GM12878 (cell line): ENCODE data around the gene CILP. TPM values are rescaled to one million over a fixed set of nuclear protein-coding genes. Genes with fewer than 3 reads are reported as not detected.
"Not testable (repeated sequence)": the region's sequence is repeated elsewhere in the genome, so short reads cannot be mapped to it uniquely, and the experiment has no call there.

ENCODE experiments used
- ATAC-seq: fragments of 200-7000 bp; cut with Tn5 transposase; 3 replicates; pipeline ENCODE4 v1.9.1; 2020; ENCODE audit warnings: mild to moderate bottlenecking, moderate library complexity
- BruUV-seq: library from RNA; stranded (reverse); fragments of 400-500 nt; replicated peaks from 2 replicates; lab custom pipeline; 2021; lab: Mats Ljungman, UMichigan
- CTCF ChIA-PET: fragments of 300-600 bp; sonication (Branson Sonifier 250); formaldehyde crosslinking; extraction: SDS; loops from one replicate; lab custom pipeline; 2021; ENCODE audit warnings: inconsistent platforms; lab: Yijun Ruan, JAX
- POLR2A ChIA-PET: fragments of 350-600 bp; formaldehyde crosslinking; extraction: SDS; loops from one replicate; lab custom pipeline; 2021; ENCODE audit warnings: inconsistent platforms; lab: Charles Lee
- RAD21 ChIA-PET: fragments of 300-600 bp; sonication (Branson Sonifier 250); formaldehyde crosslinking; loops from one replicate; lab custom pipeline; 2023; ENCODE audit warnings: antibody characterized with exemption; ENCODE audit not compliant: unreplicated experiment; lab: Charles Lee
- SMC1A ChIA-PET: fragments of 300-600 bp; sonication (Branson Sonifier 250); formaldehyde crosslinking; loops from one replicate; lab custom pipeline; 2023; ENCODE audit not compliant: unreplicated experiment, uncharacterized antibody; lab: Charles Lee
- DNase-seq: peaks from one replicate; pipeline ENCODE4 v3.0.0-alpha.2; 2011; ENCODE audit warnings: low read depth, low spot score
- FAIRE-seq: peaks from 3 replicates; lab custom pipeline; 2011; peaks lifted over from hg19 to GRCh38; lab: Jason Lieb, UNC
- H2AFZ ChIP-seq: 2 replicates; pipeline ENCODE4 v1.6.0; 2011; ENCODE audit warnings: low read depth, low read length, control low read depth; ENCODE audit not compliant: control insufficient read depth
- H3K27ac ChIP-seq: 2 replicates; pipeline ENCODE4 v1.5.1; 2011; ENCODE audit warnings: control low read depth; ENCODE audit not compliant: control insufficient read depth, insufficient read depth
- H3K27me3 ChIP-seq, 2 experiments: replicated peaks in 1 of 2; 2 replicates each; pipeline versions ENCODE4 v1.6.0 to v1.6.1; 2011; ENCODE audit warnings: low read length in 1 of 2; ENCODE audit not compliant: control insufficient read depth in 2 of 2, insufficient read depth in 2 of 2
- H3K36me3 ChIP-seq, 2 experiments: 2 replicates each; pipeline ENCODE4 v1.5.1; 2011; ENCODE audit warnings: low read length in 1 of 2; ENCODE audit not compliant: control insufficient read depth in 2 of 2, insufficient read depth in 2 of 2
- H3K4me1 ChIP-seq: 2 replicates; pipeline ENCODE4 v1.6.1; 2011; ENCODE audit warnings: mild to moderate bottlenecking, low read length, moderate library complexity, mixed read lengths; ENCODE audit not compliant: control insufficient read depth, insufficient read depth
- H3K4me2 ChIP-seq: 2 replicates; pipeline ENCODE4 v1.6.0; 2011; ENCODE audit warnings: control low read depth; ENCODE audit not compliant: control insufficient read depth, insufficient read depth
- H3K4me3 ChIP-seq: fragments of 200-600 bp; sonication (generic); 2 replicates; pipeline ENCODE4 v1.5.1; 2016
- H3K79me2 ChIP-seq: 2 replicates; pipeline ENCODE4 v1.6.0; 2011; ENCODE audit warnings: low read length; ENCODE audit not compliant: control insufficient read depth, insufficient read depth
- H3K9ac ChIP-seq: 2 replicates; pipeline ENCODE4 v1.8.0; 2011; ENCODE audit warnings: low read length, control low read depth, mixed read lengths; ENCODE audit not compliant: control insufficient read depth, insufficient read depth
- H3K9me3 ChIP-seq: replicated peaks from 3 replicates; pipeline ENCODE4 v1.5.1; 2011; ENCODE audit warnings: mild to moderate bottlenecking, low read length; ENCODE audit not compliant: control insufficient read depth, insufficient read depth
- H4K20me1 ChIP-seq: 2 replicates; pipeline ENCODE4 v1.6.0; 2011; ENCODE audit not compliant: control insufficient read depth, insufficient read depth
- PKNOX1 ChIP-seq: fragments of 450-650 bp; IDR thresholded peaks from 2 replicates; pipeline ENCODE4 v1.6.1; 2016; ENCODE audit warnings: mild to moderate bottlenecking
- RFX5 ChIP-seq: IDR thresholded peaks from 2 replicates; pipeline ENCODE4 v1.6.1; 2011; ENCODE audit warnings: low read depth, low read length, improper control_type of control experiment
- WGBS: methylation state at CpG from one replicate; pipeline ENCODE4 v1.1.6; 2016; ENCODE audit warnings: low lambda C conversion rate; ENCODE audit not compliant: insufficient replicate concordance, insufficient coverage; ENCODE audit errors: missing lambda C conversion rate; 5-methylcytosine and 5-hydroxymethylcytosine counted together
- in situ Hi-C: fragments of 300-500 bp; cut with MboI; formaldehyde crosslinking; loops from 9 replicates; pipeline ENCODE4 v1.14.3; 2018; ENCODE audit warnings: mixed read lengths
- intact Hi-C: fragments of 100-400 bp; cut with micrococcal nuclease; formaldehyde crosslinking; loops from one replicate; pipeline ENCODE4 v1.14.2; 2022; ENCODE audit not compliant: unreplicated experiment
- polyA plus RNA-seq, 11 experiments: library from polyadenylated mRNA; depleted of rRNA in 4 of 11; unstranded in 6 of 11; stranded (reverse) in 5 of 11; fragments of >200 nt; fragmentation: Nextera tagmentation in 4 of 11; fragmentation: Illumina TruSeq in 1 of 11; extraction: Ambion mirVana in 4 of 11; extraction: Trizol in 1 of 11; gene quantifications; 1 replicate in 1 of 11; 2 replicates in 10 of 11; pipeline versions ENCODE4 v1.2.1 to v1.2.3, GENCODE V29; 2011 to 2016; ENCODE audit warnings: inconsistent platforms in 2 of 11, missing spikeins in 2 of 11, low read depth in 1 of 11
- total RNA-seq, 4 experiments: library from RNA; depleted of rRNA in 3 of 4; stranded (reverse); fragments of >200 nt in 3 of 4; fragmentation: Illumina TruSeq in 1 of 4; extraction: Trizol in 1 of 4; gene quantifications; 2 replicates each; pipeline versions ENCODE4 v1.2.1 to v1.2.3, GENCODE V29; 2013 to 2021

CILP gene
- total and polyA plus RNA-seq, 10 of the 15 experiments (the other 5 are each of a cell fraction or from before 2014, with no cell fraction given): 0.03 to 0.06 (median 0.04) TPM; not detected in 4

- TF ChIP-seq PKNOX1 (peak; percentile 63), RFX5 (no peak)
- Histone ChIP-seq H3K9ac (no peak overlapping the region), H3K4me2 (no peak overlapping the region), H2AFZ (no peak overlapping the region), H3K79me2 (no peaks in the 10 kb centered on the region), H3K36me3 (no peaks in the 10 kb centered on the region), H3K27me3 (no peaks in the 10 kb centered on the region), H4K20me1 (no peaks in the 10 kb centered on the region), H3K4me1 (peaks cover 5% of the 10 kb centered on the region; the same call in 1 of the 2 replicates), H3K27ac (no peak overlapping the region), H3K9me3 (no peaks in the 10 kb centered on the region), H3K4me3 (no peak overlapping the region)
- FAIRE-seq: no peak
- ATAC-seq: no peak
- CTCF ChIA-PET: no interaction called here
- SMC1A ChIA-PET: no interaction called here
- in situ Hi-C loops (no loop called here), intact Hi-C loops (no loop called here)
- BruUV-seq: no TSS peak
- POLR2A ChIA-PET: no interaction called here
- RAD21 ChIA-PET: interaction anchor here (1.4 kb wide), 1 partner anchor 13 kb away, joined by 3 read pairs; no protein-coding TSS in a partner anchor
- no peak for DNase-seq
These were observed 33.4 kb upstream of the CILP start for GRCh38 chr15:65244638-65245037.

GRCh38 chr15:65236443-65236842 is 25.2 kb upstream of the CILP start:
- WGBS: 73% methylated on average over 8 of the region's 8 CpGs
- H3K4me2 ChIP-seq, H3K4me3 ChIP-seq, POLR2A ChIA-PET, DNase-seq, H3K27me3 ChIP-seq, in situ Hi-C loops, H3K4me1 ChIP-seq, ATAC-seq, BruUV-seq, intact Hi-C loops, H3K27ac ChIP-seq, FAIRE-seq, H3K9ac ChIP-seq, H3K79me2 ChIP-seq, H2AFZ ChIP-seq, H3K36me3 ChIP-seq, SMC1A ChIA-PET, CTCF ChIA-PET, H3K9me3 ChIP-seq, H4K20me1 ChIP-seq, RAD21 ChIA-PET: not testable (repeated sequence)
